Activated CD8-positive, alpha-beta T cell treated with anti-CD3 and anti-CD28 coated beads, Interleukin-2, amount 10 ng/mL, durations not matched to agents 7 days and 5 days (primary cell): Measurements from ENCODE around the gene PTPN14. TPM values are rescaled to one million over a fixed set of nuclear protein-coding genes. Genes with fewer than 3 reads are reported as not detected.

ENCODE experiments used
- ATAC-seq: fragments of 150-1000 bp; cut with Tn5 transposase; one replicate; pipeline ENCODE4 v1.10.0; 2021; ENCODE audit warnings: moderate library complexity
- CTCF ChIA-PET: fragments of 350-600 bp; sonication (Branson Sonifier 250); formaldehyde crosslinking; loops from one replicate; lab custom pipeline; 2021; ENCODE audit warnings: antibody characterized with exemption; lab: Charles Lee
- POLR2A ChIA-PET: fragments of 350-600 bp; sonication (Branson Sonifier 250); formaldehyde crosslinking; loops from one replicate; lab custom pipeline; 2021; ENCODE audit warnings: antibody characterized with exemption; lab: Charles Lee
- DNase-seq: peaks from one replicate; pipeline ENCODE4 v3.0.0-alpha.2; 2020
- H3K27ac Mint-ChIP-seq: one replicate; pipeline ENCODE4 v1.8.0; 2021; ENCODE audit warnings: mild to moderate bottlenecking, mixed read lengths
- H3K27me3 Mint-ChIP-seq: one replicate; pipeline ENCODE4 v1.8.0; 2021; ENCODE audit warnings: low read depth, mixed read lengths
- H3K36me3 Mint-ChIP-seq: one replicate; pipeline ENCODE4 v1.8.0; 2021; ENCODE audit warnings: low read depth, mixed read lengths
- H3K4me1 Mint-ChIP-seq: one replicate; pipeline ENCODE4 v1.8.0; 2021; ENCODE audit warnings: low read depth, mixed read lengths
- H3K4me3 Mint-ChIP-seq: one replicate; pipeline ENCODE4 v1.8.0; 2021; ENCODE audit warnings: mild to moderate bottlenecking, mixed read lengths
- H3K9me3 Mint-ChIP-seq: one replicate; pipeline ENCODE4 v1.8.0; 2022; ENCODE audit warnings: mixed read lengths; ENCODE audit not compliant: insufficient read depth
- total RNA-seq, 2 experiments: library from RNA; stranded (reverse); gene quantifications; one replicate each; pipeline ENCODE4 v1.2.3, GENCODE V29; 2021

PTPN14 gene
- total RNA-seq, 2 experiments from 2014 or later: 0.13 to 0.21 TPM

GRCh38 chr1:214317734-214318133, 233.7 kb downstream of the PTPN14 start:
- DNase-seq (no peak), ATAC-seq (no peak)
- Mint-ChIP-seq H3K27me3 (no peaks in the 10 kb centered on the region), H3K27ac (no peak overlapping the region), H3K4me1 (peaks cover 3% of the 10 kb centered on the region), H3K9me3 (no peaks in the 10 kb centered on the region), H3K36me3 (peaks cover 14% of the 10 kb centered on the region), H3K4me3 (no peak overlapping the region)
- ChIA-PET CTCF (interaction anchor here (1.1 to 7.1 kb wide), 12 partner anchors 11 to 91 kb away, joined by 3 to 56 read pairs (median 4); no protein-coding TSS in a partner anchor), POLR2A (interaction anchor here (1.9 kb wide), 1 partner anchor 37 kb away, joined by 4 read pairs; the partner anchor contains the start of gene SMYD2)

GRCh38 chr1:214317300-214317699, 234.1 kb downstream of the PTPN14 start:
- H3K4me3 Mint-ChIP-seq: no peak overlapping the region
- no peaks in the 10 kb centered on the region for H3K27me3 Mint-ChIP-seq
- ATAC-seq (no peak), DNase-seq (no peak)
- no peaks in the 10 kb centered on the region for H3K9me3 Mint-ChIP-seq
- peaks cover 3% of the 10 kb centered on the region for H3K4me1 Mint-ChIP-seq
- CTCF ChIA-PET: interaction anchor here (1.1 to 7.1 kb wide), 11 partner anchors 11 to 91 kb away, joined by 3 to 56 read pairs (median 5); no protein-coding TSS in a partner anchor
- H3K27ac Mint-ChIP-seq: no peak overlapping the region
- POLR2A ChIA-PET: interaction anchor here (1.9 kb wide), 1 partner anchor 37 kb away, joined by 4 read pairs; the partner anchor contains the start of gene SMYD2
- peaks cover 14% of the 10 kb centered on the region for H3K36me3 Mint-ChIP-seq

- H3K4me3 Mint-ChIP-seq: no peak overlapping the region
- ATAC-seq: no peak
- no peak overlapping the region for H3K27ac Mint-ChIP-seq
- CTCF ChIA-PET: interaction anchor here (0.7 to 7.1 kb wide), 8 partner anchors 12 to 311 kb away, joined by 3 to 56 read pairs (median 5); no protein-coding TSS in a partner anchor
- H3K27me3 Mint-ChIP-seq: no peaks in the 10 kb centered on the region
- no peak for DNase-seq
- H3K9me3 Mint-ChIP-seq: no peaks in the 10 kb centered on the region
- POLR2A ChIA-PET: no interaction called here
- peaks cover 3% of the 10 kb centered on the region for H3K4me1 Mint-ChIP-seq
- peaks cover 14% of the 10 kb centered on the region for H3K36me3 Mint-ChIP-seq
Measured at GRCh38 chr1:214316593-214316992, 234.8 kb downstream of the PTPN14 start.

GRCh38 chr1:214314178-214314843, 237.1 kb downstream of the PTPN14 start:
- CTCF ChIA-PET: interaction anchor here (2.5 to 7.1 kb wide), 3 partner anchors 15 to 53 kb away, joined by 10 to 56 read pairs (median 37); no protein-coding TSS in a partner anchor
- Mint-ChIP-seq H3K9me3 (no peaks in the 10 kb centered on the region), H3K36me3 (peaks cover 11% of the 10 kb centered on the region), H3K27ac (no peak overlapping the region), H3K27me3 (no peaks in the 10 kb centered on the region), H3K4me1 (peaks cover 20% of the 10 kb centered on the region), H3K4me3 (no peak overlapping the region)
- no peak for DNase-seq
- POLR2A ChIA-PET: no interaction called here
- no peak for ATAC-seq

GRCh38 chr1:214312530-214313051, 238.8 kb downstream of the PTPN14 start:
- POLR2A ChIA-PET: no interaction called here
- CTCF ChIA-PET: interaction anchor here (2.1 to 3.5 kb wide), 3 partner anchors 17 to 51 kb away, joined by 19 to 32 read pairs (median 28); no protein-coding TSS in a partner anchor
- H3K4me1 Mint-ChIP-seq: peaks cover 18% of the 10 kb centered on the region
- no peaks in the 10 kb centered on the region for H3K27me3 Mint-ChIP-seq
- DNase-seq (no peak), ATAC-seq (no peak)
- H3K36me3 Mint-ChIP-seq: peaks cover 11% of the 10 kb centered on the region
- no peaks in the 10 kb centered on the region for H3K9me3 Mint-ChIP-seq
- H3K4me3 Mint-ChIP-seq: no peak overlapping the region
- H3K27ac Mint-ChIP-seq: no peak overlapping the region

- CTCF ChIA-PET: interaction anchor here (0.9 to 3.5 kb wide), 7 partner anchors 9 to 50 kb away, joined by 3 to 32 read pairs (median 4); no protein-coding TSS in a partner anchor
- Mint-ChIP-seq H3K27ac (peak overlapping the region; percentile 66), H3K9me3 (no peaks in the 10 kb centered on the region), H3K4me1 (peaks cover 18% of the 10 kb centered on the region), H3K4me3 (peak overlapping the region; percentile 69), H3K36me3 (peaks cover 11% of the 10 kb centered on the region), H3K27me3 (no peaks in the 10 kb centered on the region)
- POLR2A ChIA-PET: no interaction called here
- no peak for DNase-seq
- ATAC-seq: peak; percentile 73
Measured at GRCh38 chr1:214310777-214311690, 240.4 kb downstream of the PTPN14 start.

GRCh38 chr1:214310010-214310409, 241.4 kb downstream of the PTPN14 start:
- Mint-ChIP-seq H3K4me1 (peaks cover 18% of the 10 kb centered on the region), H3K4me3 (peak overlapping the region; percentile 24), H3K9me3 (no peaks in the 10 kb centered on the region), H3K27ac (no peak overlapping the region), H3K36me3 (peaks cover 4% of the 10 kb centered on the region), H3K27me3 (no peaks in the 10 kb centered on the region)
- DNase-seq: no peak
- ChIA-PET POLR2A (no interaction called here), CTCF (interaction anchor here (0.7 to 1.0 kb wide), 2 partner anchors 22 to 275 kb away, joined by 3 read pairs; no protein-coding TSS in a partner anchor)
- no peak for ATAC-seq

GRCh38 chr1:214306269-214306668, 245.1 kb downstream of the PTPN14 start:
- Mint-ChIP-seq H3K27ac (no peak overlapping the region), H3K9me3 (no peaks in the 10 kb centered on the region), H3K27me3 (no peaks in the 10 kb centered on the region), H3K36me3 (no peaks in the 10 kb centered on the region), H3K4me1 (peaks cover 27% of the 10 kb centered on the region), H3K4me3 (no peak overlapping the region)
- DNase-seq: no peak
- CTCF ChIA-PET: interaction anchor here (1.4 kb wide), 2 partner anchors 22 to 45 kb away, joined by 4 to 6 read pairs; no protein-coding TSS in a partner anchor
- ATAC-seq: no peak
- POLR2A ChIA-PET: interaction anchor here (1.1 kb wide), 1 partner anchor 98 kb away, joined by 3 read pairs; no protein-coding TSS in a partner anchor

GRCh38 chr1:214305164-214305751, 246.1 kb downstream of the PTPN14 start:
- H3K27ac Mint-ChIP-seq: no peak overlapping the region
- no peak overlapping the region for H3K4me3 Mint-ChIP-seq
- ATAC-seq: no peak
- ChIA-PET CTCF (interaction anchor here (2.3 to 4.0 kb wide), 2 partner anchors 27 to 44 kb away, joined by 11 to 13 read pairs; no protein-coding TSS in a partner anchor), POLR2A (no interaction called here)
- DNase-seq: no peak
- H3K9me3 Mint-ChIP-seq: no peaks in the 10 kb centered on the region
- peaks cover 19% of the 10 kb centered on the region for H3K4me1 Mint-ChIP-seq
- no peaks in the 10 kb centered on the region for H3K27me3 Mint-ChIP-seq
- H3K36me3 Mint-ChIP-seq: no peaks in the 10 kb centered on the region

- no peaks in the 10 kb centered on the region for H3K27me3 Mint-ChIP-seq
Measured at GRCh38 chr1:214303141-214303930, 248.1 kb downstream of the PTPN14 start.

More at GRCh38 chr1:214303141-214303930, 248.1 kb downstream of the PTPN14 start:
- Mint-ChIP-seq H3K9me3 (no peaks in the 10 kb centered on the region), H3K36me3 (no peaks in the 10 kb centered on the region), H3K4me1 (peaks cover 9% of the 10 kb centered on the region), H3K4me3 (no peak overlapping the region), H3K27ac (no peak overlapping the region)
- CTCF ChIA-PET: interaction anchor here (1.0 to 4.0 kb wide), 6 partner anchors 7 to 42 kb away, joined by 3 to 13 read pairs (median 8); no protein-coding TSS in a partner anchor
- DNase-seq: no peak
- POLR2A ChIA-PET: no interaction called here
- ATAC-seq: no peak
